Smooth muscle cell of the coronary artery (primary cell): Measurements from ENCODE around the gene SLC25A45. TPM values are rescaled to one million over a fixed set of nuclear protein-coding genes. Genes with fewer than 3 reads are reported as not detected.

Source experiments
- total RNA-seq: library from RNA; depleted of rRNA; stranded (reverse); fragments of >200 nt; gene quantifications from 2 replicates; pipeline ENCODE4 v1.2.3, GENCODE V29; 2014; ENCODE audit warnings: low replicate concordance

SLC25A45 gene, protein sequence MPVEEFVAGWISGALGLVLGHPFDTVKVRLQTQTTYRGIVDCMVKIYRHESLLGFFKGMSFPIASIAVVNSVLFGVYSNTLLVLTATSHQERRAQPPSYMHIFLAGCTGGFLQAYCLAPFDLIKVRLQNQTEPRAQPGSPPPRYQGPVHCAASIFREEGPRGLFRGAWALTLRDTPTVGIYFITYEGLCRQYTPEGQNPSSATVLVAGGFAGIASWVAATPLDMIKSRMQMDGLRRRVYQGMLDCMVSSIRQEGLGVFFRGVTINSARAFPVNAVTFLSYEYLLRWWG
- total RNA-seq = 1.4 and 2.3 TPM in 2 replicates

DNA sequence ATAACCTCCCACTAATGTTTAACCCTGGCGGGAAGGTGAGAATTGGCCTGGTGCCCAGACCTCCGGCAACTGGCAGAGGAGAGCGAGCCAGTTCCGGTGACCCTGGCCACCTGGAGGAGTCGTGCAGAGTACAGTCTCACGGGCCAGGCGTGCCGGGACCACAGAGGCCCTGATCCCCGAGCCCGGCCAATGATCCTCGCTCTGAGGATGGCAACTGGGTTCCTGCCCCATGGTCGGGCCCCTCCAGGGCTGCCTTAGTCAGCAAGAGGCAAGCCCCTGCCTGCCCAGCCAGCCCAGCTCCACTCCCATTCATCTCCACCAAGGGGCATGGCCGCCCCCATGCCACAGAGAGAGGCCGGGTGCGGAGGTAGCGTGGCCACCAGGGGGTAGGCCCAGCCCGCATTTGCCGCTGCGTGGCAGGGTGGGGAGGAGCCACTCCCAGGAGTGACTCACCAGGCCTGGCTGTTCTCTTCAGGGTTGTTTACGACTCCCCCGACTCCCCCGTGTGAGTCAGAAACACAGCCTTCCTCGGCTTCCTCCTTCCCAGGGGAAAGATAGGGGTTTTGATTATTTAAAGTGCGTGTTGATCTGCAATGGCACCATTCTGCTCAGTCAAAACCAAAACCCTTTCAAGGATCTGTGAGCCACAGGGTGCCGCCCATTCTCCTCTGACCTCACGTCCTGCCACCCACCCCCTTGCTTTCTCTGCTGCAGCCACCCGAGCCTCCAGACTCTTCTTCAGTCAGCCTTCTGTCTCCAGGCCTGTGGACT is at the start of gene SLC25A45:
Gene SLC25A45, minus strand, starts transcription at position 614 of the 771 bp plus-strand sequence. CDS start 695 bp downstream, outside the sequence.

DNA sequence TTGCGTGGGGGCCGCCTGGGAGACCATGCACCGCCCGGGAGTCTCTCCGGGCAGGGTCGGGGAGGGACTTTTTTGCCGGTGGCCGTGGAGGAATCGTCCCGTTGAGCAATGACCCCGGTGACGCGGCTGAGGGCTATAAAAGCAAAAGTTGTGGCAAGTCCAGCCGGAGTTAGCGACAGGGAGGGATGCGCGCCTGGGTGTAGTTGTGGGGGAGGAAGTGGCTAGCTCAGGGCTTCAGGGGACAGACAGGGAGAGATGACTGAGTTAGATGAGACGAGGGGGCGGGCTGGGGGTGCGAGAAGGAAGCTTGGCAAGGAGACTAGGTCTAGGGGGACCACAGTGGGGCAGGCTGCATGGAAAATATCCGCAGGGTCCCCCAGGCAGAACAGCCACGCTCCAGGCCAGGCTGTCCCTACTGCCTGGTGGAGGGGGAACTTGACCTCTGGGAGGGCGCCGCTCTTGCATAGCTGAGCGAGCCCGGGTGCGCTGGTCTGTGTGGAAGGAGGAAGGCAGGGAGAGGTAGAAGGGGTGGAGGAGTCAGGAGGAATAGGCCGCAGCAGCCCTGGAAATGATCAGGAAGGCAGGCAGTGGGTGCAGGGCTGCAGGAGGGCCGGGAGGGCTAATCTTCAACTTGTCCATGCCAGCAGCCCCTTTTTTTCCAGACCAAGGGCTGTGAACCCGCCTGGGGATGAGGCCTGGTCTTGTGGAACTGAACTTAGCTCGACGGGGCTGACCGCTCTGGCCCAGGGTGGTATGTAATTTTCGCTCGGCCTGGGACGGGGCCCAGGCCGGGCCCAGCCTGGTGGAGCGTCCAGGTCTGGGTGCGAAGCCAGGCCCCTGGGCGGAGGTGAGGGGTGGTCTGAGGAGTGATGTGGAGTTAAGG is 40.4 kb upstream of the SLC25A45 start, which contains the start of gene NEAT1:
Gene NEAT1, plus strand, starts transcription at position 166 of the 883 bp plus-strand sequence.

DNA sequence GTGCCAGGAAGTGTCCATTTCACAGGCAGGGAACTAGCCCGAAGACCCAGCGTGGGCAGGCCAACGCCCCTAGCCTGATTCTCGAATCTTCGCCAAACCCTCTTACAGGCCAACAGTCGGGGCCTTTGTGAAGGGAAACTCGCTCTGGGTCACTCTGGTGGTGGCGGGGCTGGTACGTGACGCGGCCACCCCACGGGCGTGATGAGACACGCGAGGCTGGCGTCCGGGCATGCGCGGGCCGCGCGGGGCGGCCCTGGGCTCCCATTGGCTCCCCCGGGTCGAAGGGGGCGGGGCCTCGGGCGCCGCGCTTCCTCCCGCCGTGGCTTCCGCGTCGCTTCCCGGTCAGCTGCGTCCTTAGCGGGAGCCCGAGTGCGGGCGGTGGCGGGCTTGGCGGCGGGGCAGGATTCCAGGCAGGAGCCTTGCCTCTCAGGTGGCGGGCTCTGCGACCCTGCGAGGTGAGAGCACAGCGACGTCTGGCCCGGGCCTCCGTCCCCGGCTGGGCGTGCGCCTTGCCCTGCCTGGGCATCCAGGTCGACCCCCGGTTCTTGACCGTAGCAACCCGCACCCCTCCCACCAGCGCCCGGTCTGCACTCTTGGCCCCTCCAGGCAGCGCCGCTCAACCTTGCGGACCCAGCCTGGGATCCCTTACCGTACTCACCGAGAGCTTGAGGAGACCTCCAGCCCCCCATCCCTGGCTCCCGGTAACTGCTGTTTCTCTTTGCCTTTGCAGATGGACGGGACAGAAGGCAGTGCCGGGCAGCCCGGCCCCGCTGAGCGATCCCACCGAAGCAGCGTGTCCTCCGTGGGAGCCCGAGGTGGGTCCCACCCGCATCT is 4.1 kb upstream of the SLC25A45 start, which contains the start of gene FRMD8:
Gene FRMD8, plus strand, starts transcription at position 331 of the 834 bp plus-strand sequence. Its CDS starts 400 bp downstream, at position 731.

DNA sequence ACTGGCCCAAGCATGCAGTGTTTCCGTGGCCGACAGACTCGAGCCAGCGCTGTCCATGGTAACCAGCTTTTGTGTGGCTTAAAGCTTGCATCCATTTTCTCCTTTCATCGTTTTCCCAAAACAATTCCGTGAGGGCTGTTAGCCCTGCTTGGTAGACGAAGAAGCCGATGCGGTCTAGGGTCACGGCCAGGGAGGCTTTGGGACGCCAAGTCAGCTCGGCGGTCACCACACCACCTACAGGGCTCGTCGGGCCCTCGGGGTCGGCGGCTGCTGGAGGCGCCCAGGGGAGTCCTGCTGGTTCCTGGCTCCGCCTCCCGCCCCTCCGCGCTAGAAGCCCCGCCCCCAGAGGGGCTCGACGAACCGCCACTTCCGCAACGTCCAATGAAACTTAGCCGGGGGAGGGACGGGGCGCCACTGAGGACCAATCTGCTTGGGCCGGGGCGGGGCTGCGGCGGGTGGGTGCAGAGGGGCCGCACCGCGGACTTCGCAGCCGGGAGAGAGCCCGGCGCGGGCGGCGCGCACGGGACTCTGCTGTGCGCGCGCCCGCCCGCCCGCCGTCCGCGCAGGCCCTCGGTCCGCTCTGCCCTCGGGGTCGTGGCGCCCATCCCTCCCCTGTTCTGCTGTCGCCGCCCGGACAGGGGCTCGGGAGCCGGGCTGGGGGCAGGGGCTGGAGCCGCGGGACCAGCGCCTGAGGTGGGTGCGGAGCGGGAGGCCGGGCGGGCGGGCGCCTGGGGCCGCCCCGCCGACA is 28.0 kb downstream of the SLC25A45 start, which contains the start of gene TIGD3:
Gene TIGD3, plus strand, starts transcription at position 487 of the 748 bp plus-strand sequence. CDS start 1,058 bp downstream, outside the sequence.

Other genes with a start within 250 kb of the SLC25A45 start
- 11.7 and 19.7 TPM in 2 replicates for gene SYVN1, start 248.1 kb downstream of the SLC25A45 start, total RNA-seq
- not detected in 2 replicates for gene SPDYC, start 212.4 kb downstream of the SLC25A45 start, total RNA-seq
- gene CAPN1, start 200.7 kb downstream of the SLC25A45 start, total RNA-seq = 49.4 and 94.9 TPM in 2 replicates
- 3.4 and 3.9 TPM in 2 replicates for gene POLA2, start 120.7 kb downstream of the SLC25A45 start, total RNA-seq
- 8.5 and 17.2 TPM in 2 replicates for gene CDC42EP2, start 67.8 kb downstream of the SLC25A45 start, total RNA-seq
- 19.4 and 27.6 TPM in 2 replicates for gene DPF2, start 48.8 kb downstream of the SLC25A45 start, total RNA-seq
- 0.15 TPM in 1 of 2 replicates, not detected in the other for gene TIGD3, start 27.9 kb downstream of the SLC25A45 start, total RNA-seq
- gene FRMD8, start 4.0 kb upstream of the SLC25A45 start, total RNA-seq = 20.6 and 36.7 TPM in 2 replicates
- gene NEAT1, start 40.2 kb upstream of the SLC25A45 start, total RNA-seq = 109 and 295 TPM in 2 replicates
- 5,186 and 7,371 TPM in 2 replicates for gene MALAT1, start 116.4 kb upstream of the SLC25A45 start, total RNA-seq
- gene SCYL1, start 142.4 kb upstream of the SLC25A45 start, total RNA-seq = 81.3 and 110 TPM in 2 replicates
- 30.2 and 64.4 TPM in 2 replicates for gene LTBP3, start 175.7 kb upstream of the SLC25A45 start, total RNA-seq
- gene ZNRD2, start 187.8 kb upstream of the SLC25A45 start, total RNA-seq = 34.3 and 43.3 TPM in 2 replicates
- gene FAM89B, start 189.9 kb upstream of the SLC25A45 start, total RNA-seq = 5.5 and 27.7 TPM in 2 replicates
- 46.1 and 54.4 TPM in 2 replicates for gene EHBP1L1, start 193.4 kb upstream of the SLC25A45 start, total RNA-seq
- 0.23 TPM in 1 of 2 replicates, not detected in the other for gene KCNK7, start 213.2 kb upstream of the SLC25A45 start, total RNA-seq
- 19.1 and 20.2 TPM in 2 replicates for gene MAP3K11, start 231.6 kb upstream of the SLC25A45 start, total RNA-seq
- gene PCNX3, start 233.1 kb upstream of the SLC25A45 start, total RNA-seq = 10.4 and 10.5 TPM in 2 replicates